ENCODE results near the gene LUM.

Gene LUM

DNA sequence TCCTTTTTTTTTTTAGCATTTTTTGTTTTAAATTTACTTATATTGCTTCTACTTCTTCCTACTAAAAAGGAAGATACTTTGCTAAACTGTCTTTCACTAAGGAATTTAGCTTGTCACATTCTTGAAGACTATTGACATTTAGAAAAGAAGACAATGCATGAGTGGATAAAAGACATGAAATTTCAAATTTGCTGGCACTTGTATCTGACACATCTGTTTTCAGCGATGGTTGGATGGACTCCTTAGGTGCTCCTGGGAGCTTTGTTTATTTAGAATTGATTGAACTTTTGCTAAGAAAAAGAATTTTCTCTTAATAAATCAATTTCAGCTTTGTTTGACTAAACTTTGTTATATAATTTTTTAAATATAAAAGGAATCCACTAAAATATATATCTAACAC, 50.2 kb downstream of the LUM start (continued):
- TF ChIP-seq, protein P1, sequence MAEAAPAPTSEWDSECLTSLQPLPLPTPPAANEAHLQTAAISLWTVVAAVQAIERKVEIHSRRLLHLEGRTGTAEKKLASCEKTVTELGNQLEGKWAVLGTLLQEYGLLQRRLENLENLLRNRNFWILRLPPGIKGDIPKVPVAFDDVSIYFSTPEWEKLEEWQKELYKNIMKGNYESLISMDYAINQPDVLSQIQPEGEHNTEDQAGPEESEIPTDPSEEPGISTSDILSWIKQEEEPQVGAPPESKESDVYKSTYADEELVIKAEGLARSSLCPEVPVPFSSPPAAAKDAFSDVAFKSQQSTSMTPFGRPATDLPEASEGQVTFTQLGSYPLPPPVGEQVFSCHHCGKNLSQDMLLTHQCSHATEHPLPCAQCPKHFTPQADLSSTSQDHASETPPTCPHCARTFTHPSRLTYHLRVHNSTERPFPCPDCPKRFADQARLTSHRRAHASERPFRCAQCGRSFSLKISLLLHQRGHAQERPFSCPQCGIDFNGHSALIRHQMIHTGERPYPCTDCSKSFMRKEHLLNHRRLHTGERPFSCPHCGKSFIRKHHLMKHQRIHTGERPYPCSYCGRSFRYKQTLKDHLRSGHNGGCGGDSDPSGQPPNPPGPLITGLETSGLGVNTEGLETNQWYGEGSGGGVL (tag by site-specific recombination; IDR thresholded peaks at IDR 0.05) = no peak
- TF ChIP-seq HOXC10 (CRISPR knock-in tag; IDR thresholded peaks at IDR 0.05) = no peak
- no peak for TF ChIP-seq ZNF184 (tag by site-specific recombination; IDR thresholded peaks at IDR 0.05)
- TF ChIP-seq YY1 (tag by site-specific recombination; IDR thresholded peaks at IDR 0.05) = no peak
- TF ChIP-seq, protein P2, sequence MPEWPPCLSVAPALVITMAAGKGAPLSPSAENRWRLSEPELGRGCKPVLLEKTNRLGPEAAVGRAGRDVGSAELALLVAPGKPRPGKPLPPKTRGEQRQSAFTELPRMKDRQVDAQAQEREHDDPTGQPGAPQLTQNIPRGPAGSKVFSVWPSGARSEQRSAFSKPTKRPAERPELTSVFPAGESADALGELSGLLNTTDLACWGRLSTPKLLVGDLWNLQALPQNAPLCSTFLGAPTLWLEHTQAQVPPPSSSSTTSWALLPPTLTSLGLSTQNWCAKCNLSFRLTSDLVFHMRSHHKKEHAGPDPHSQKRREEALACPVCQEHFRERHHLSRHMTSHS (tag by site-specific recombination; IDR thresholded peaks at IDR 0.05) = no peak
- TF ChIP-seq ZNF596 (tag by site-specific recombination; IDR thresholded peaks at IDR 0.05) = no peak

DNA sequence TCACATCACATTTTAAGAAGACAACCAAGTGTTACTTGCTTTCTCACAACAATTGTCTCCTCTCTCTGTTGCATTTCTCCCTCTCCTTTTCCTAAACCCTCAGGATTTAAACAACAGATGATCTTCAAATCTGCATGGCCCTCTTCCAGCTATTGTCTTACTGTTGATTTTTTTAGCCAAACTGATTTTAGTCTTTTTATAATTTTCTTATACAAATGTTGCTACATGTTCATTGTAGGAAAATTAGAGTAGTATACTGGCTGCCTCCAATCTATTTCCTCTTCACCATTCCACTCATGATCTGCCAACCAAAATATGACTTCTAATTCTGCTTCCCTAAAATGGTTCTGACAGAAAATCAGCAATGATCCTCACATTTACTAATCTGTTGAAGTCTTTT, 52.1 kb downstream of the LUM start:
- Histone ChIP-seq H3K27ac (ENCODE audit: extremely low read depth, low read depth, low read length) (no peak overlapping the region), H3K9me3 (ENCODE audit: control insufficient read depth, insufficient read depth, low read depth, low read length) (no peaks in the 10 kb centered on the region), H3K4me3 (ENCODE audit: low read depth, low read length) (no peak overlapping the region), H3K4me1 (ENCODE audit: control insufficient read depth, insufficient read depth, low read length) (no peaks in the 10 kb centered on the region), H3K36me3 (ENCODE audit: control insufficient read depth in 2 of 2, insufficient read depth in 1 of 2, low read length in 2 of 2) (no peaks in the 10 kb centered on the region)
- CTCF ChIA-PET = interaction anchor here (1.0 kb wide), 1 partner anchor 50 kb away, joined by 3 read pairs; no protein-coding TSS in a partner anchor
- POLR2A ChIA-PET = no interaction called here
- TF ChIP-seq ZNF140 (tag by site-specific recombination; IDR thresholded peaks at IDR 0.05) = no peak
- no peak for TF ChIP-seq ZNF214 (tag by site-specific recombination; IDR thresholded peaks at IDR 0.05; ENCODE audit: borderline replicate concordance)
- TF ChIP-seq ZNF571 (tag by site-specific recombination; IDR thresholded peaks at IDR 0.05) = no peak
- TF ChIP-seq SETDB1 (IDR thresholded peaks at IDR 0.05; ENCODE audit: insufficient read length, low read length) = no peak
- no peak for TF ChIP-seq ZNF768 (tag by site-specific recombination; IDR thresholded peaks at IDR 0.05)
- no peak for TF ChIP-seq BCL11A (tag by site-specific recombination; IDR thresholded peaks at IDR 0.05; ENCODE audit: low read depth)
- TF ChIP-seq, protein P3, sequence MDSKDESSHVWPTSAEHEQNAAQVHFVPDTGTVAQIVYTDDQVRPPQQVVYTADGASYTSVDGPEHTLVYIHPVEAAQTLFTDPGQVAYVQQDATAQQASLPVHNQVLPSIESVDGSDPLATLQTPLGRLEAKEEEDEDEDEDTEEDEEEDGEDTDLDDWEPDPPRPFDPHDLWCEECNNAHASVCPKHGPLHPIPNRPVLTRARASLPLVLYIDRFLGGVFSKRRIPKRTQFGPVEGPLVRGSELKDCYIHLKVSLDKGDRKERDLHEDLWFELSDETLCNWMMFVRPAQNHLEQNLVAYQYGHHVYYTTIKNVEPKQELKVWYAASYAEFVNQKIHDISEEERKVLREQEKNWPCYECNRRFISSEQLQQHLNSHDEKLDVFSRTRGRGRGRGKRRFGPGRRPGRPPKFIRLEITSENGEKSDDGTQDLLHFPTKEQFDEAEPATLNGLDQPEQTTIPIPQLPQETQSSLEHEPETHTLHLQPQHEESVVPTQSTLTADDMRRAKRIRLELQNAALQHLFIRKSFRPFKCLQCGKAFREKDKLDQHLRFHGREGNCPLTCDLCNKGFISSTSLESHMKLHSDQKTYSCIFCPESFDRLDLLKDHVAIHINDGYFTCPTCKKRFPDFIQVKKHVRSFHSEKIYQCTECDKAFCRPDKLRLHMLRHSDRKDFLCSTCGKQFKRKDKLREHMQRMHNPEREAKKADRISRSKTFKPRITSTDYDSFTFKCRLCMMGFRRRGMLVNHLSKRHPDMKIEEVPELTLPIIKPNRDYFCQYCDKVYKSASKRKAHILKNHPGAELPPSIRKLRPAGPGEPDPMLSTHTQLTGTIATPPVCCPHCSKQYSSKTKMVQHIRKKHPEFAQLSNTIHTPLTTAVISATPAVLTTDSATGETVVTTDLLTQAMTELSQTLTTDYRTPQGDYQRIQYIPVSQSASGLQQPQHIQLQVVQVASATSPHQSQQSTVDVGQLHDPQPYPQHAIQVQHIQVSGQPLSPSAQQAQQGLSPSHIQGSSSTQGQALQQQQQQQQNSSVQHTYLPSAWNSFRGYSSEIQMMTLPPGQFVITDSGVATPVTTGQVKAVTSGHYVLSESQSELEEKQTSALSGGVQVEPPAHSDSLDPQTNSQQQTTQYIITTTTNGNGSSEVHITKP (tag by site-specific recombination; IDR thresholded peaks at IDR 0.05) = no peak

DNA sequence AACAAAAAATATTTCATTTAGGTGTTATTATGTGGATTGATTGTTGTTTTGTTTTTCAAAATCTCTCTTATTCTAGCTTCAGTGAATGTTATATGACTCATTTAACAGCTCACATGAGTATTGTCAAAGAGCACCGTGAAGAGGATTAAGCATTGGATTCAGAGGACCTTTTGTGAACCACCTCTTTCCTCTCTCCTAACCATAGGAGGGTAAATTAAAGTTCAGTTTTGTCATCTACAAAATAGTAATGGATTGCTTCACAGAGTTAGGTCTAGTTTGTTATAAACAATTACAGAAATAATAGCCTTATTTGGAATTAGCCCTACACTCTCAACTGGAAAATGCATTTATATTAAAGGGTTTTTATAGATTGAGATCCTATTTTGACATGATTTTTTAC, 52.5 kb downstream of the LUM start:
- Histone ChIP-seq H3K4me1 (ENCODE audit: control insufficient read depth, insufficient read depth, low read length) (no peaks in the 10 kb centered on the region), H3K27ac (ENCODE audit: extremely low read depth, low read depth, low read length) (no peak overlapping the region)
- TF ChIP-seq, protein P4, sequence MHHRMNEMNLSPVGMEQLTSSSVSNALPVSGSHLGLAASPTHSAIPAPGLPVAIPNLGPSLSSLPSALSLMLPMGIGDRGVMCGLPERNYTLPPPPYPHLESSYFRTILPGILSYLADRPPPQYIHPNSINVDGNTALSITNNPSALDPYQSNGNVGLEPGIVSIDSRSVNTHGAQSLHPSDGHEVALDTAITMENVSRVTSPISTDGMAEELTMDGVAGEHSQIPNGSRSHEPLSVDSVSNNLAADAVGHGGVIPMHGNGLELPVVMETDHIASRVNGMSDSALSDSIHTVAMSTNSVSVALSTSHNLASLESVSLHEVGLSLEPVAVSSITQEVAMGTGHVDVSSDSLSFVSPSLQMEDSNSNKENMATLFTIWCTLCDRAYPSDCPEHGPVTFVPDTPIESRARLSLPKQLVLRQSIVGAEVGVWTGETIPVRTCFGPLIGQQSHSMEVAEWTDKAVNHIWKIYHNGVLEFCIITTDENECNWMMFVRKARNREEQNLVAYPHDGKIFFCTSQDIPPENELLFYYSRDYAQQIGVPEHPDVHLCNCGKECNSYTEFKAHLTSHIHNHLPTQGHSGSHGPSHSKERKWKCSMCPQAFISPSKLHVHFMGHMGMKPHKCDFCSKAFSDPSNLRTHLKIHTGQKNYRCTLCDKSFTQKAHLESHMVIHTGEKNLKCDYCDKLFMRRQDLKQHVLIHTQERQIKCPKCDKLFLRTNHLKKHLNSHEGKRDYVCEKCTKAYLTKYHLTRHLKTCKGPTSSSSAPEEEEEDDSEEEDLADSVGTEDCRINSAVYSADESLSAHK (tag by site-specific recombination; IDR thresholded peaks at IDR 0.05) = no peak
- TF ChIP-seq KLF7 (tag by site-specific recombination; IDR thresholded peaks at IDR 0.05; ENCODE audit: borderline replicate concordance) (no peak), MYNN (tag by site-specific recombination; IDR thresholded peaks at IDR 0.05; ENCODE audit: borderline replicate concordance) (no peak), ZSCAN30 (tag by site-specific recombination; IDR thresholded peaks at IDR 0.05) (no peak)

More for the DNA sequence above, 52.5 kb downstream of the LUM start:
- Histone ChIP-seq H3K9me3 (ENCODE audit: control insufficient read depth, insufficient read depth, low read depth, low read length) (no peaks in the 10 kb centered on the region), H3K36me3 (ENCODE audit: control insufficient read depth in 2 of 2, insufficient read depth in 1 of 2, low read length in 2 of 2) (no peaks in the 10 kb centered on the region), H3K4me3 (ENCODE audit: low read depth, low read length) (no peak overlapping the region)
- POLR2A ChIA-PET = no interaction called here
- CTCF ChIA-PET = no interaction called here

All from HEK293 (cell line).